HG03103 (cell line): ENCODE measurements around the gene EEIG1.

Experiments used
- ATAC-seq: cut with Tn5 transposase; IDR thresholded peaks from one replicate; pipeline ENCODE4 v1.9.1; 2021; ENCODE audit warnings: low read depth; ENCODE audit not compliant: unreplicated experiment

The EEIG1 gene

DNA sequence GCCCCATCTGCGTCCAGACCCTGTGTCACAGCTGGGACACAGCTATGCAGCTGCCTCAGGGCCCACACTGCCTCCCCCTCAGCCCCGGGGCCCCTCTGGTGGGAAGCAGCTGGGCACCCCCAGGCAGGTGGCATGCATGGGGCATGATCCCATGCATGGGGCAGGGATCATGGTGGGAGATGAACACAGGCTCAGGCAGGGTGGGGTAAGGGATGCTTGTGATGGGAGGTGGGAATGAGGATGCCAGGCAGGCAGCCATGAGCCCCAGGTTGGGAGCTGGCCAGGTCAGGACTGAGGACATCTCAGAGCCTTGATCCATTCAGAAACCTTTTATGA lies 19.7 kb downstream of the EEIG1 start:
- no peak for ATAC-seq

- no peak for ATAC-seq
These were observed 20.2 kb downstream of the EEIG1 start for GRCh38 chr9:127960410-127961154.

DNA sequence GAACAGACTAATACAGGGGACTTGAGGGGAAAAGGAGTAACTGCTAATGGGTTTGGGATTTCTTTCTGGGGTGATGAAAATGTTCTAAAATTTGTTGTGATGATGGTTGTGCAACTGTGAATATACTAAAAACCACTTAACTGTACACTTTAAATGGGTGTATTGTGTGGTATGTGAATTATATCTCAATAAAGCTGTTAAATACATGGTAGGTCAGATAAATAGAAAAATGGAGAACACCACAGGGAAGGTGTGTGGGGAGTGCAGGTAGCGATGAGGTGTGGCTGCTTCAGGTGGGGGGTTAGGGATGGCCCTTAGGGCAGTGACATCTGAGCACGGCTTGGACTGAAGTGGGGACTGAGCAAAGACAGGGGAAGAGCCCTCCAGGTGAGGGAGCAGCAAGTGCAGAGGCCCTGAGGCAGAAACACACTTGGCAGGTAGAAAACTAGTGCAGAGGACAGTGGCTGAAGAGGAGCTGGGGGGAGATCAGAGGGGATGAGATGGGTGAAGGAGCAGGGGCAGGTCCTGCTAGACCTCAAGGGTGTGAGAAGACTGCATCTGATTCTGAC lies 20.9 kb downstream of the EEIG1 start:
- no peak for ATAC-seq

- ATAC-seq: no peak
These were observed 21.4 kb downstream of the EEIG1 start for GRCh38 chr9:127959398-127959797.

GRCh38 chr9:127958728-127959127 lies 22.1 kb downstream of the EEIG1 start:
- no peak for ATAC-seq

DNA sequence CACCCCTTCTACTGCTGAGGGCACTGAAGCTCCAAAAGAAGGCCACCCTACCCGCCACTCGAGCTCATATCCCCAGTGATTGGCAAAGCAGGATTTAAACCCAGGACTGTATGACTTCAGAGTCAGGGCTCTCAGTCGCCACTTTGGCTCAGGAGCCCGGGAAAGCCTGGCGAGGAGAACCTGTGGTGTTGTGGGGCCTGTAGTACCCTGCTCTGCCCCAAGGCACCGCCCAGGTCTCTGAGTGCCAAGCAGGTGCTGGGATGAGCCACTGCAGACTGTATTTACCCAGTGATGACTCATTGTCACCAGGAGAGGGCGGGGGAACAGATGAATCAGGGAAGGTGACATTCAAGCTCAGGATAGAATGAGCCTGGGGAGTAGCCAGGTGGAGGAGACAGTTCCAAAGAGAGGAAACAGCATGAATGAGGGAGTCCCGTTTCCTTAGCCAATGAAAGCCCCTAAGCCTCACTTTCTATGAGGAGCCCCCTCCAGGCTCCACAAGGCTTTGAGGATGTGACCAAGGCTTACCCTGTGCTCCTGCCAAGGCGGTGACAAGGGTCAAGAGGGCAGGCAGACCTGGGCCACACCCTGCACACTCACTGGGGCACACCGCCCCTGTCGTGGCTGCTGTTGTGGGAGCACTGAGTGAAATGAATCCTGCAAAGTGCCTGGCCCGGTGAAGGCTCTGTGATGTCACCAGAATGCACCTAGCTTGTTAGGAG lies 25.3 kb downstream of the EEIG1 start:
- no peak for ATAC-seq

DNA sequence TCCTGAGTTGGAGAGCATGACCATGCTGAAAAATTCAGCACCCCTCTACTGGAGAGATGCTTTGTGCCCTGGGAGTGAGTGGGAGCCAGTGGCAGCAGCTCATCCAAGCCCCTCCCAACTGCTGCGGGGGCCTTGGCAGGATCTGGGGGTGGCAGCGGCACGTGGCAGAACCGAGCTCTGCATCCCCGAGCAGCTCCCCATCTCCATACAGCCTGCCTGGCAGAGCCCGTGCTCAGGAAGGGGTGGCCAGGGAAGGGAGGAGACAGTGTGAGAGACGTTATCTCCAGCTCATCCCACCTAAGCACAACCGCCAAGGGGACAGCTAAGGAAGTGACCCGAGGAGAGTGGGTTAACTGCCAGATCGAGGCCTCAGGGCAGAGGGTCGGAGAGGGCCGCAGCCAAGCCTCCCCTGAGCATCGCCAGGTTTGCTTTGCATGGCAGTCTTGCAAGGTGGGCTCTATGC lies 25.9 kb downstream of the EEIG1 start:
- no peak for ATAC-seq

GRCh38 chr9:127953768-127954505 lies 26.9 kb downstream of the EEIG1 start:
- ATAC-seq: no peak

DNA sequence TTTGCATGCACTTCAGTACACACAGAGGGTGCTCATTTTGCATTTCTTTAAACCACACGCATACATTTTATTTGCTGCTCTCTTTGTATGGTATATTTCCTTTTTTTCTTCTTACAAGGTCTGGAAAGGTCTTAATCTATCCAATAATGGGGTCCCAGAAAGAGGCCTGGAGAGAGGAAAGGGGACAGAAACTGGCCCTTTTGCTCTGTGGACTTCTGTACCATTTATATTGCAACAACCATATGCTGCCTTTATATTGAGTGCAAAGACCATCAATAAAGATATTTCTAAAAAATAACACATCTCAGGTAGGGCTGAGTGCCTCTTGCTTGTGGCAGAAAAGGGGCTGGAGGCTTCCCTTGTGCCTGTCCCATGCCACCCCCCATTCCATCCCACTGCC lies 27.6 kb downstream of the EEIG1 start:
- ATAC-seq: no peak

GRCh38 chr9:127950513-127951289 lies 30.1 kb downstream of the EEIG1 start:
- no peak for ATAC-seq

DNA sequence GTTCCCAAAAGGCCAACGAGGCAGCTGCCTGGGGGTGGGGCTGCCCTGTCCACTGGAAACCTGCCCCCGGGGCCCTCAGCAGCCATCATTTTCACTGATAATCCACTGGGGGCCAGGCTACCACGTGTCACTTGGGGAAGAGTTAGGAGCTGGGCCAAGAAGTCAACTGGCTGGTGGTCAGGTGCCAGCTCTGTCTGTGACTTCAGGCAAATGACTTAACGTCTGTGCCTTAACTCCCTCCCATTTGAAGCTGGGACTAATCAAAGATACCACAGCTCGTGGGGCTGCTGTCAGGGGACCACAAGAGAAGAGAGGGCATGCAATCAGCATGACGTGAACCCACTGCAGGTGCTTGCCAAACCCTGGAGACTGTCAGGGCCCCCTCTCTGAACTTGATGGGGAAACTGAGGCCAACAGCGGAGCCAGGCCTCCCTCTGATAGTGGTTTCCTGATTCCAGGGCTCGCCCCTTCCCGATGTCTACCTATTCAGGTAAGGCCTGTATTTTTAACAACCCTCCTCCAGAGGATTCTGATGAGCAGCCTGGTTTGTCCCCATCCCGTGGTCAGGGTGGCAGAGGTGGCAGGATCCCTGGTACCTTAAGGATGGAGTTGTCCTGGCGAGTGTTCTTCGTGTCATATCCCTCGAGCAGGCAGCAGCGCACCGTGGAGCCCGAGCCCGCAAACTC lies 30.8 kb downstream of the EEIG1 start:
- ATAC-seq: no peak

DNA sequence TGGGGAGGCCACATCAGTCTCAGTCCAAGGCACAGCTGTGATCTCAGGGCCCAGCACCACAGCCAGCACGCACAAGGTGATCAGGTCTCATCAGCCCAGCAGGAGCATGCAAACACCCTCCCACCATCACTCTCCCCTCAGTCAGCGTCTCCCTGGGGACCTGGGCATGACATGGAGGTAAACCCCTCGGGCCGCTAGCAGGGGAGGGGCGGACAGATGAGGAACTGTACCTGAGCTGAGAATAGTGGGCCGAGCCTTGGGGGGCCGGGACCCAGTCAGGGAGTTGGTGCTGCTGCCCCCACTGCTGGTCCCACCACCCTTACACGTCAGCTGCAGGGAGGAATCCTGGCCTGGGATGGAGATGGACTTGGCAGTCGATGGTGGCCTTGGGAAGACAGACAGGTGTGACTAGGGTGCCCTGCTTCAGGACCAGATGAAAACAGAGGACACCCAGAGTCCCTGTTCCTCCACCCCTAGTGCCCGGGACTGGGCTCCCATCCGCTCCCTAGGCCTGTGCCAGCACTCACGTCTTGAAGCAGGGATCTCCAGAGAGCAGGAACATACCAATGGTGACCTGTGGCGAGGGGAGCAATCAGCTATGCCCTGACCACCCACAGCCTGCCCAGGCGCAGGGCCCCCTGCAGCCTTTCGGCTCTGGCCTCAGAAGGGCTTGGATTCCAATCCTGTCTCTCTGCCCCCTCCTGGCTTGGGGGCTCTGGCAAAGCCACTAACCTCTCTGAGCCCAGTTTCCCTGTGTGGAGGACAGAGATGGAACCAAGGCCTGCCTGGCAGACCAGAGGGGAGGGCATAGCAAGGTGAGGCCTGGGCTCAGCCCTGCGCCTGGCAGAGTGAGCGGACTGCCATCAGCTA lies 32.7 kb downstream of the EEIG1 start:
- ATAC-seq: no peak

DNA sequence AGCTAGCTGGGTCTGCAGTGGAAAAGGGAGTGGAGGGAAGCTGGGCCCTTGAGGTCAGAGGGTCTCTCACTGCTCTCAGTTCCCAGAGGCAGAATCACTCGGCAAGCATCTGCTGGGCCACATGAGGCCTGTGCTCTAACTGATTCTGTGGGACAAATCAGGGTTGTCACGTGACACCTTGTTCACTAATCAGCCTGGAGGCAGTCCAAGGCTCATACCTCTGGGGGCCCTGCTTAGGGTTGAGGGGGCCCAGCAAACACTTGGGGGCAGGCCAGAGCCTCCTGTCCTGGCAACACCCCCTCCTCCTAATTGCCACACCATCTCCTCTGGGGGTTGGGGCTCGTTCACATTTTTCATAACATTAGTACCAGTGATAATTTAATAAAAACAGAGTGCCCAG lies 34.1 kb downstream of the EEIG1 start:
- no peak for ATAC-seq

DNA sequence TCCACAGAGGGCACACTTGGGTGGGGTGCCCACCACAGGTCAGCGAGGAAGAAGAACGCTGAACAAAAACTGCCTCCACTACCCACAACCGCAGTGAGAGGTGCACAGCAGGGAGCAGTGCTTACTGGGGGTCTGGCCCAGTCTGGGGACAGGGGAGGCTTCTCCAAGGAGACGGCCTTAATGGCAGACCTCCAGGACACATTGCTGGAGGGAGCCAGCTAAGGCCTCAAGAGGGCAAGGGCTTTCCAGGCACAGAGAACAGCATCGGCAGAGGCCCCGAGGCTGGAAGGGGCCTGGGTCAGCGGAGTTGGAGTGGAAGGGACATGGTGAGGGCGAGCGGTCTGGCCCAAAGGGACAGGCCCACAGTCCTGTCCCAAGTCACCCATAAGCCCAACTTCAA lies 34.8 kb downstream of the EEIG1 start:
- no peak for ATAC-seq

- ATAC-seq: no peak
These were observed 35.5 kb downstream of the EEIG1 start for GRCh38 chr9:127945338-127945737.

- no peak for ATAC-seq
These were observed 36.1 kb downstream of the EEIG1 start for GRCh38 chr9:127944586-127945218.

- ATAC-seq: peak; percentile 54
These were observed 37.1 kb downstream of the EEIG1 start for GRCh38 chr9:127943731-127944144.

- no peak for ATAC-seq
These were observed 37.7 kb downstream of the EEIG1 start for GRCh38 chr9:127943011-127943662.
